D341Med (cell line): Measurements from ENCODE around the gene API5.

Source experiments
- DNase-seq: peaks from one replicate; pipeline ENCODE4 v3.0.0; 2012; ENCODE audit warnings: low spot score

API5 gene

GRCh38 chr11:43359422-43359818 is 47.6 kb downstream of the API5 start:
- DNase-seq: no peak

DNA sequence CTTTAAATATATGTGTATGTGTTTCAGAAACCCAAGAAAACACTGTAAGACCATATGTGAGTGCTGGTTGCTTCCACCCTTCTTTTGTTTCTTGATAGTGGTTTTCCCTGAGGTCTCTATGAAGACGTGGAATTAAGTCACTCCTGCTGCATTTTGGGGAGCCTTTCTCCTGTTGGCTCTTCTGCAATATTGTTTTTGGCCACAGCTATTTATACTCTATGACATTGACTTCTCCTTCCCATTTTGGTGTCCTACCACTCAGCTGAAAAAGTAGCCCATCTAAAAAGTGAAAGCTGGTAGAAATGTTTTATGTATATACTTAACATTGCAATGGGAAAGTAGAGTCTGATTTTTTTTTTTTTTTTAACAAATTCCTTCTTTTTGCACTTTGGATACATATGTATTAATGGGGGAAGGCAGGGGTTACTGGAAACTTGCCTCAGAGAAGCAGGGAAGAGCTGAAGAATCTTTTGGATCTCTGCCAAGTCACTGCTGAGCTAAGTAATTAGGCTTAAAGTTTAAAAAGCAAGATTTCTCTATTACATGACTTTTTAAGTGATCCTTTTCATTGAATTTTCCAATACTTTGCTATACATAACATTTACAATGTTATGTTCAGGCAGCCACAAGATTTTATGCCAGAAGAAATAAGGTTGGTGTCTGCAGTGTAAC is 48.7 kb downstream of the API5 start:
- DNase-seq: no peak

DNA sequence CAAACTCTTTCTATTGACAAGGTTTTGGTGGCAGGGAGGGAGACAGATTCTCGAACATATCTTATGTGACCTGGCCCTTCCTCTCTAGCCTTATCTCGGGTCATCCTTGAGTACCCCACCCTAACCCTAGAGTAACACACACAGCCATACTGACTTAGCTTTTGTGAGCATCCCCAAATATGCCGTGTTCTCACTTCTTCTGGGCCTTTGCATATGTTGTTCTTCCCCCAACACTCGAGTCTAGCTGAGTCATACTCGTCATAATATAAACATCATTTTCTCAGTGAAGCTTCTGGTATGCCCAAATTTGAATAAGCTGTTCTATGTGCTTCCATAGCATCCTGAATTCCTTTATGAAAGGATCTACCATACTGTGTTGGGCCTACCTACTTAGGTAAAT is 54.9 kb downstream of the API5 start:
- DNase-seq: no peak

- DNase-seq: no peak
Measured at GRCh38 chr11:43367382-43368178, 55.8 kb downstream of the API5 start.

DNA sequence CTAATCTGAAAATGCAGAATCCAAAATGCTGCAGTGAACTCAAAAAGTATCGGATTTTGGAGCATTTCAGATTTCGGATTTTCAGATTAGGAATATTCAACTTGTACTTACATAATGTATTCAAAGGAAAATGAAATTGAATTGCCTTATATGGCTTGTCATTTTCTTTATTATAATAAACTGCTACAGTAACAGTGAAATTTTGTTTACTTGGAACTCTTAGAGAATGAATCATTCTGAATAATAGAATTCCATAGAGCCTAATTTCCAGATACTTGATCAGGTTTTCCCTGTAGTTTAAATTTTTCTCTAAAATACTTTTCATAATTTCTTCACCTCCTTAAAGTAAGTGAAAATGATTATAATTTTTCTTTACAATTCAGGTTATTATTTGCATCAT is 64.3 kb downstream of the API5 start:
- DNase-seq: no peak

DNA sequence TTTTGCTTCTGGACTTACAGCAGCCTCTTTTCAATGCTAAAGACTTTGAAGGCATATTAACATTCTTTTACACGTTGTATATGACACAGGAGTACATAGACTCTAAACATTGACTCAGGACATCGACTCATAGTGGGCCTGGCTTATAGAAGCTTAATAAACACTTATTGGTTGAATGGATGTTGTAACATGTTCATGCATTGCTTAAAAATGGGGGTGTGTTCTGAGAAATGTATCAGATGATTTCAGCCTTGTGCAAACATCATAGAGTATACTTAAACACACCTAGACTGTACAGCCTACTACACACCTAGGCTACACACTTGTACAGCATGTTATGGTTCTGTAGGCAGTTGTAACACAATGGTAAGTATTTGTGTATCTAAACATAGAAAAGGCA is 64.8 kb downstream of the API5 start:
- no peak for DNase-seq

- no peak for DNase-seq
Measured at GRCh38 chr11:43377389-43377788, 65.6 kb downstream of the API5 start.

DNA sequence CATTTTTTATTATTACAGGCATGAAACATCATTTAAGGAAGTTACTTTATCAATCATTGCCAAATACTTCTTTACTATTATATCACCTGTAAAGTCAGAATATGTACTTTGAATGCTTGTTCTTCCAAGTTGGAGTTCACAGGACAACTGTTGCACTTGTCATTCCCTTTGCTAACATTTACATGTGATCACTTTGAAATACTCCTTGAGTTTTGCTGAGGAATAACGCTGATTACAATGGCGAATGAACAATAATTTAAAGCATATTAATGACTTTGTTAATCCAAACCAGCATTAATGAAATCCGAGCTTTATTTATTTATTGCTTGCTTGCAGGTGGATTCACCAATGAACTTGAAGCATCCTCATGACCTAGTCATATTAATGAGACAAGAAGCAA is 67.1 kb downstream of the API5 start:
- no peak for DNase-seq

GRCh38 chr11:43381802-43382201 is 70.0 kb downstream of the API5 start:
- no peak for DNase-seq

- DNase-seq: no peak
Measured at GRCh38 chr11:43382614-43383013, 70.8 kb downstream of the API5 start.

GRCh38 chr11:43384393-43384792 is 72.6 kb downstream of the API5 start:
- DNase-seq: no peak

DNA sequence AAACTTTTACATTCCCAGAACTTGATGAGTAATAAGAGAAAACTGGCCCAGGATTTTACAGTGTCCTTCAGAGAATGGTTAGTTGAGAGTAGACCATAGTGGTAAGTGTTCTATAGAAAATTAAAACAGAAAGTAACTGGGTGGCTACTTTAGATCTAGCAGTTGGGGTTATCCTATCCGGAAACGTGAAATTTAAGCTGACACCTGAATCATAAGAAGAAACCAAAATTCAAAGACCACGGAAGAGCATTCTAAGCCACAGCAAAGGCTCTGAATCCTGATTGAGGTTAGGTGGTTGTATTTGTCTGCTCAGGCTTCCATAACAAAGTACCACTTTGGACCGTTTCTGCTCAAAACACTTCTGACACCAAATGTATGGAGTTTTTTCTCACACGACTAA is 80.9 kb downstream of the API5 start:
- no peak for DNase-seq

DNA sequence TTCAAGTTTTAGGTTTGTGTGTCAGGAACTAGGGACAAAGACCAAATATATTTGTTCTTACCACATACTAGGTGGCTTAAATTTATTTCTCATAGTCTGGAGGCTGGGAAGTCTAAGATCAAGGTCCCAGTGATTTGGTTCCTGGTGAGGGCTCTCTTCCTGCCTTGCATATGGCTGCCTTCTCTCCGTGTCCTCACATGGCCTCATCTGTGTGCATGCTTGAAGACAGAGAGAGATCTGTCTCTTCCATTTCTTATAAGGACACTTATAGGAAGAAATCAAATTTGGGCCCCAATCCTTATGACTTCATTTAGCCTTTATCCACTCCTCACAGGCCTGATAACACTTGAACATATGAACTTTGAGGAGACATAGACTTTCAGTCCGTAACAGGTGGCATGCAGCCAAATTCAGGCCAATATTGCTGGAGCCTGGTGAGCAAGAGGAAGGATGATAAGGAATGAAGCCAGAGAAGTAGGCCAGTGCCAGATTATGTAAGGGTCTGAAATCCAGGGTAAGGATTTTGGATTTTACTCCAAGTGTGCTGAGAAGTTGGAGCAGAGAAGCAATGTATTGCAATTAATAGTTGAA is 82.1 kb downstream of the API5 start:
- no peak for DNase-seq
